ENCODE data around the gene ZNF768. TPM values are rescaled to one million over a fixed set of nuclear protein-coding genes. Genes with fewer than 3 reads are reported as not detected.
A peak's percentile ranks its signal among the peaks of the same experiment; 100 is the strongest.

Gene ZNF768
- total RNA-seq, 4 donors from 2014 or later = 19.8 to 64.8 (median 54.1) TPM

DNA sequence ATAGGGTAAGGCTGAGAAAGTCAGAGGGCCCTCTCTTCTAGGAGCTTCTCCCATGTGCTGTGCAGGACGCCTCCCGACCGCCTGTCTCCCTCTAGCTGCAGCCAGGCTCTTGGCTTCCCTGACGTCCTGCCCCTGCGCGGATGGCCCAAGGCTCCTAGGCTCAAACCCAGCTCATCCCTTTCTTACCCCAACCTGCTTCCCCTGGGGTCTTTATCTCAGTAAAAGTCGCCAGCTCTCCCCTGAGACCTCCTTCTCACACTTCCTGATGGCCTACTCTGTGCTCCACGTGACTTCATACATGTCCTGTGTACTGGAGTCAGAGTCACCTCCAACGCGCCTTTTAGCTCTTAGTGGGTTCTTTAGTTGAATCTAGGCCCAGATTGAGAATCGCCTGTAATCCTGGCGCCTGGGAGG, 9.4 kb upstream of the ZNF768 start:
- Histone ChIP-seq H3K9me3 (no peaks in the 10 kb centered on the region), H3K4me3 (peak overlapping the region; percentile 54 to 79 (median 72)), H3K27ac (peak overlapping the region; percentile 90 to 96 (median 94)), H3K27me3 (no peaks in the 10 kb centered on the region), H3K36me3 (peaks cover 0 to 12% (median 0%) of the 10 kb centered on the region in 3 donors), H3K4me1 (peaks cover 0 to 20% (median 0%) of the 10 kb centered on the region in 4 donors)
- TF ChIP-seq POLR2A (IDR thresholded peaks at IDR 0.05) = no peak
- TF ChIP-seq, protein P1, sequence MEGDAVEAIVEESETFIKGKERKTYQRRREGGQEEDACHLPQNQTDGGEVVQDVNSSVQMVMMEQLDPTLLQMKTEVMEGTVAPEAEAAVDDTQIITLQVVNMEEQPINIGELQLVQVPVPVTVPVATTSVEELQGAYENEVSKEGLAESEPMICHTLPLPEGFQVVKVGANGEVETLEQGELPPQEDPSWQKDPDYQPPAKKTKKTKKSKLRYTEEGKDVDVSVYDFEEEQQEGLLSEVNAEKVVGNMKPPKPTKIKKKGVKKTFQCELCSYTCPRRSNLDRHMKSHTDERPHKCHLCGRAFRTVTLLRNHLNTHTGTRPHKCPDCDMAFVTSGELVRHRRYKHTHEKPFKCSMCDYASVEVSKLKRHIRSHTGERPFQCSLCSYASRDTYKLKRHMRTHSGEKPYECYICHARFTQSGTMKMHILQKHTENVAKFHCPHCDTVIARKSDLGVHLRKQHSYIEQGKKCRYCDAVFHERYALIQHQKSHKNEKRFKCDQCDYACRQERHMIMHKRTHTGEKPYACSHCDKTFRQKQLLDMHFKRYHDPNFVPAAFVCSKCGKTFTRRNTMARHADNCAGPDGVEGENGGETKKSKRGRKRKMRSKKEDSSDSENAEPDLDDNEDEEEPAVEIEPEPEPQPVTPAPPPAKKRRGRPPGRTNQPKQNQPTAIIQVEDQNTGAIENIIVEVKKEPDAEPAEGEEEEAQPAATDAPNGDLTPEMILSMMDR (IDR thresholded peaks at IDR 0.05) = peak; percentile 15 to 84 (median 66)
- DNase-seq = peak; percentile 79 to 91 (median 81)

DNA sequence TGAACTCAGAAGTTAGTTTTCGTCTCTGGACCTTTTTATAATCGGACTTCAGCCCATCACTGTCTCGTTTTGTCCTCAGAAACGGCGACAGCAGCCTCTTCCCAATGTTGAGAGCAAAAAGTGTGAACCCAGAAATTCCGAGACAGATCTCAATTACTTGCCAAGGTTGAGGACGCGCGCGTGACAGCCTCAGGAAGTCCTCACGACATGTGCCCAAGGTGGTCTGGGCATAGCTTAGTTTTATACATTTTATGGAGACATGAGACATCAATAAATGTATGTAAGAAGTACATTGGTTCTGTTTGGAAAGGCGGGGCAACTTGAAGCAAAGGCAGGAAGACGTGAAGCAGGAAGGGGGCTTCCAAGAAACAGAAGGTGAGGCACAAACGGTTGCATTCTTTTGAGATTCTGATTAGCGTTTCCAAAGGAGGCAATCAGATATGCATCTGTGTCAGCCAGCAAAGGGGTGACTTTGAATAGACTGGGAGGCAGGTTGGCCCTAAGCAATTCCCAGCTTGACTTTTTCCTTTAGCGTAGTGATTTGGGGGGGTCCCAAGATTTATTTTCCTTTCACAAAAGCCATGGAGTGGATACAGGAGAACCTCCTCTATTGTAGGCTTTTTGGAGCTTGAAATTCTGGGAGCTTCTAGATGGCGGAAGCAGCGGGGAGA, 8.9 kb upstream of the ZNF768 start:
- Histone ChIP-seq H3K27me3 (no peaks in the 10 kb centered on the region), H3K36me3 (peaks cover 0 to 15% (median 0%) of the 10 kb centered on the region in 3 donors), H3K27ac (peak overlapping the region; percentile 90 to 96 (median 94)), H3K9me3 (no peaks in the 10 kb centered on the region), H3K4me3 (peak overlapping the region; percentile 54 to 79 (median 72)), H3K4me1 (peaks cover 0 to 19% (median 0%) of the 10 kb centered on the region in 4 donors)
- no peak for DNase-seq
- TF ChIP-seq, protein P1 (IDR thresholded peaks at IDR 0.05) = no peak
- no peak for TF ChIP-seq POLR2A (IDR thresholded peaks at IDR 0.05)

DNA sequence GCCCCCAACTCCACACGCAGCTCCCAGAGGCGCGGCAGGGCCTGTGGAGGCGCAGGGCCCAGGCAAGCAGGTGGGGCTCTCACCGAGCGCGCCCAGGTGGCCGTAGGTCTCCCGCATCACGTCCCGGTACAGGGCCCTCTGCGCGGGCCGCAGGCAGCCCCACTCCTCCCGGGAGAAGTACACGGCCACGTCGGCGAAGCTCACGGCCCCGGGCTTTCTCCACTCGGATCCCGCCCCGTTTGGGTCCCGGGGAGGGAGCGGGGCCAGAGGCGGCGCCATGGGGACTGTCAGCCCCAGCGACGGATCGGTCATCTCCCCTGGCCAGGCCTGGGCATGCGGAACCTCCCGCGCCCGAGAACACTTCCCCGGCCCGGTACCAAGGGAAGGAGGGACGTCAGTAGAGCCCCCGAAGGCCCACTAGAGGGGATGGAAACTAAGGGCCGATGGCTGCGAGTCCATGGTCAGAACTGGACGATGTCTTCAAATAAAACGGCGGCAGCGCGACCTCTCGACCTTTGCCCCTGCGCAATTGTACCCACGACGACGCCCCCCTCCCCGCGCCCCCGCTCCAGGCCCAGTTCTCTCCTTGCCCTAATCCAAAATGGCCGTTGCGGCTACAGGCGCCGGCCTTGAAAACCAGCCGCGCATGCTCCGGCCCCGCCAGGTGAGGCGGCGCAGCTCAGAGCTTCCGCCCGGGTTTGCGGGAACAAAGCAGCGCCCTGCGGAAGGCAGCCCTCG, 8.2 kb upstream of the ZNF768 start, which contains the start of gene ZNF747:
Gene ZNF747, minus strand, starts transcription at position 491 of the 738 bp plus-strand sequence. Its CDS starts 179 bp downstream, at position 312.
- peak within 1 kb of the TSS; percentile 90 to 96 (median 94) for H3K27ac ChIP-seq
- peak; percentile 38 to 60 for TF ChIP-seq POLR2A (IDR thresholded peaks at IDR 0.05)
- TF ChIP-seq, protein P1 (IDR thresholded peaks at IDR 0.05) = peak in 2 of 6 experiments; percentile 5 to 7
- peak within 1 kb of the TSS; percentile 54 to 79 (median 72) for H3K4me3 ChIP-seq
- H3K27me3 ChIP-seq = no peaks in the 10 kb centered on the region
- peaks cover 0 to 19% (median 0%) of the 10 kb centered on the region in 4 donors for H3K4me1 ChIP-seq
- DNase-seq = peak; percentile 91 to 97 (median 94)
- no peaks in the 10 kb centered on the region for H3K9me3 ChIP-seq
- H3K36me3 ChIP-seq = peaks cover 0 to 15% (median 0%) of the 10 kb centered on the region in 3 donors

DNA sequence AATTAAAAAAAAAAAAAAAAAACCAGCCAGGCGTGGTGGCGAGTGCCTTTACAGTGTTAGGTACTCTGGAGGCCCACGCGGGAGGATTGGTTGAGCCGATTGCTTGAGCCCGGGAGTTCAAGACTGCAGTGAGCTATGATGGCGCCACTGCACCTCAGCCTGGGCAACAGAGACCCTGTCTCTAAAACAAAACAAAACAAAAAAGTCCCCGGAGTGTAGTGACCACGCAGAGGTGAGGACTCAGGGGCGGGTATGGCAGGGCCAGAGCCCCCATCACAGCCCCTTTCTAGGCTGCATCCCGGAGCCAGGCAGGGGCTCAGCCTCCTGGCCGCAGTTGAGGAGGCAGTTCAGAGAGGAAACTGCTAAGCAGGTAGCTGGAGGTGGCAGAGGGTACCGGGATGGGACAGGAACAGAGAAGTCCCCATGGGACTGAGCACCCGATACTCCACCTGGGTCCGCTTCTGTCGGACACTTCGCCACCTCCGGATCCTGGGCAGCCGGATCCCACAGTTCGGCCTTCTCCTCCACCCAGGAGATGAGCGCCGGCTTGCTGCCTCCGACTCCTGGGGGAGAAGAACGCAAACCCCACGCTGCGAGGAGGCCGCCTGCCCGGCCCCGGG, 7.5 kb upstream of the ZNF768 start:
- Histone ChIP-seq H3K4me3 (peak overlapping the region; percentile 54 to 79 (median 72)), H3K27me3 (no peaks in the 10 kb centered on the region), H3K36me3 (peaks cover 0 to 15% (median 0%) of the 10 kb centered on the region in 3 donors), H3K9me3 (no peaks in the 10 kb centered on the region), H3K4me1 (peaks cover 0 to 19% (median 0%) of the 10 kb centered on the region in 4 donors), H3K27ac (peak overlapping the region; percentile 90 to 96 (median 94))
- no peak for DNase-seq
- TF ChIP-seq POLR2A (IDR thresholded peaks at IDR 0.05) = no peak
- TF ChIP-seq, protein P1 (IDR thresholded peaks at IDR 0.05) = no peak

DNA sequence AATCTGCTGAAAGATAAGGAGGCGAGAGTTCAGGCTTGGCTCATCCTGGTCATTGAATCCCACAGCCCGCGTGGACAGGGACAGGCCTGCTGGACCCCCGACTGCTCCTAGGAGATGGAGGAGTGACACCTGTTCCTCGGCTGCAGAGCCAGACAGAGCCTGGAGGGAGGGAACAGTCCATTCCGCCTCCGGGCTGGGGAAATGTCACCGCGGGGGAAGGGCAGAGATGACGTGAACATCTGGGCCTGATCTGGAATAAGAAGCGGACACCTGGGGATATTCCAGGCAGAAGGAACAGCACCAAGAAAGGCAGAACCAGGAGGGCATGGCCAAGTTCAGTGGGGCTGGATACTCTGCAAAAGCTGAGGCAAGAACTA, 6.8 kb upstream of the ZNF768 start:
- Histone ChIP-seq H3K4me1 (peaks cover 0 to 19% (median 0%) of the 10 kb centered on the region in 4 donors), H3K36me3 (peaks cover 0 to 15% (median 0%) of the 10 kb centered on the region in 3 donors), H3K27me3 (no peaks in the 10 kb centered on the region), H3K4me3 (peak overlapping the region in 2 of 4 donors; percentile 71 to 79), H3K9me3 (no peaks in the 10 kb centered on the region), H3K27ac (no peak overlapping the region)
- no peak for DNase-seq
- no peak for TF ChIP-seq POLR2A (IDR thresholded peaks at IDR 0.05)
- TF ChIP-seq, protein P1 (IDR thresholded peaks at IDR 0.05) = no peak
